Stomach (tissue), 9 donors: ENCODE results near the gene GCGR. TPM values are rescaled to one million over a fixed set of nuclear protein-coding genes. Genes with fewer than 3 reads are reported as not detected.

Experiments used
- DNase-seq, 2 donors: peaks; one replicate each; pipeline versions ENCODE4 v3.0.0 to v3.0.0-alpha.2; 2013 to 2019
- H3K27ac ChIP-seq, 5 donors: fragments of 200-600 bp in 4 of 5; sonication (generic) in 4 of 5; one replicate each; pipeline ENCODE4 v1.5.1; 2013 to 2019; ENCODE audit warnings: mild to moderate bottlenecking in 1 of 5, moderate library complexity in 1 of 5
- H3K27me3 ChIP-seq, 3 donors: fragments of 200-600 bp; sonication (generic); one replicate each; pipeline ENCODE4 v1.5.1; 2017 to 2019; ENCODE audit warnings: mixed run types in 1 of 3
- H3K36me3 ChIP-seq, 4 donors: fragments of 200-600 bp; sonication (generic); 1 replicate in 3 of 4; 2 replicates in 1 of 4; pipeline ENCODE4 v1.5.1; 2016 to 2019
- H3K4me1 ChIP-seq, 4 donors: fragments of 200-600 bp; sonication (generic); one replicate each; pipeline ENCODE4 v1.5.1; 2016 to 2019
- H3K4me3 ChIP-seq, 4 donors: fragments of 200-600 bp; sonication (generic) in 3 of 4; one replicate each; pipeline ENCODE4 v1.5.1; 2016 to 2019; ENCODE audit warnings: mild to moderate bottlenecking in 1 of 4
- H3K9me3 ChIP-seq, 4 donors: fragments of 200-600 bp; sonication (generic); one replicate each; pipeline ENCODE4 v1.5.1; 2016 to 2019
- EP300 ChIP-seq: sonication (generic); formaldehyde crosslinking; IDR thresholded peaks from one replicate; pipeline ENCODE4 v1.6.1; 2017; ENCODE audit warnings: antibody characterized with exemption
- POLR2A ChIP-seq, 4 donors: fragments of 450-650 bp; IDR thresholded peaks; one replicate each; pipeline ENCODE4 v1.6.1; 2016; ENCODE audit warnings: antibody characterized with exemption in 4 of 4, control low read depth in 2 of 4, mild to moderate bottlenecking in 1 of 4, moderate library complexity in 1 of 4
- POLR2AphosphoS5 ChIP-seq, 3 donors: sonication (generic); formaldehyde crosslinking; IDR thresholded peaks; one replicate each; pipeline ENCODE4 v1.6.1; 2016; ENCODE audit warnings: antibody characterized with exemption in 3 of 3
- WGBS, 5 donors: extraction: QIAGEN DNeasy Blood & Tissue Kit in 3 of 5; methylation state at CpG; one replicate each; pipeline versions ENCODE4 v1.1.5 to v1.1.7; 2013 to 2018; 5-methylcytosine and 5-hydroxymethylcytosine counted together
- intact Hi-C: fragments of 100-400 bp; cut with DNase I; formaldehyde crosslinking; loops from one replicate; pipeline ENCODE4 v1.15.1; 2023; ENCODE audit warnings: low total_unique reads
- polyA plus RNA-seq, 3 donors: library from polyadenylated mRNA; stranded (reverse); fragments of 200-250 nt; gene quantifications; one replicate each; pipeline ENCODE4 v1.2.3, GENCODE V29; 2013
- total RNA-seq, 5 donors: library from RNA; depleted of rRNA; stranded (reverse); fragments of >200 nt; gene quantifications; one replicate each; pipeline versions ENCODE4 v1.1.0 to v1.2.3, GENCODE V29; 2014 to 2016
- TF ChIP-seq, protein P1 (sequence below), 7 experiments: fragments of 450-650 bp in 4 of 7; fragments of 200-600 bp in 3 of 7; sonication (generic) in 3 of 7; IDR thresholded peaks; one replicate each; pipeline ENCODE4 v1.5.1; 2016 to 2019; ENCODE audit warnings: antibody characterized with exemption in 7 of 7, control low read depth in 2 of 7, mild to moderate bottlenecking in 1 of 7
- donor health status: healthy with polysubstance abuse.
- donor health status: Bipolar disorder and iron deficiency.
- donor health status: healthy.

Gene GCGR
- total and polyA plus RNA-seq, 8 donors: 0.38 to 0.55 TPM; not detected in 6

GRCh38 chr17:81829858-81830257, 25.9 kb downstream of the GCGR start:
- no peaks in the 10 kb centered on the region for H3K27me3 ChIP-seq
- H3K9me3 ChIP-seq: no peaks in the 10 kb centered on the region
- H3K27ac ChIP-seq: no peak overlapping the region
- H3K4me3 ChIP-seq: no peak overlapping the region
- H3K36me3 ChIP-seq: peaks cover 0 to 2% (median under 1%) of the 10 kb centered on the region in 4 donors
- intact Hi-C loops: no loop called here
- peaks cover 18 to 65% (median 41%) of the 10 kb centered on the region in 4 donors for H3K4me1 ChIP-seq
- TF ChIP-seq, protein P1, sequence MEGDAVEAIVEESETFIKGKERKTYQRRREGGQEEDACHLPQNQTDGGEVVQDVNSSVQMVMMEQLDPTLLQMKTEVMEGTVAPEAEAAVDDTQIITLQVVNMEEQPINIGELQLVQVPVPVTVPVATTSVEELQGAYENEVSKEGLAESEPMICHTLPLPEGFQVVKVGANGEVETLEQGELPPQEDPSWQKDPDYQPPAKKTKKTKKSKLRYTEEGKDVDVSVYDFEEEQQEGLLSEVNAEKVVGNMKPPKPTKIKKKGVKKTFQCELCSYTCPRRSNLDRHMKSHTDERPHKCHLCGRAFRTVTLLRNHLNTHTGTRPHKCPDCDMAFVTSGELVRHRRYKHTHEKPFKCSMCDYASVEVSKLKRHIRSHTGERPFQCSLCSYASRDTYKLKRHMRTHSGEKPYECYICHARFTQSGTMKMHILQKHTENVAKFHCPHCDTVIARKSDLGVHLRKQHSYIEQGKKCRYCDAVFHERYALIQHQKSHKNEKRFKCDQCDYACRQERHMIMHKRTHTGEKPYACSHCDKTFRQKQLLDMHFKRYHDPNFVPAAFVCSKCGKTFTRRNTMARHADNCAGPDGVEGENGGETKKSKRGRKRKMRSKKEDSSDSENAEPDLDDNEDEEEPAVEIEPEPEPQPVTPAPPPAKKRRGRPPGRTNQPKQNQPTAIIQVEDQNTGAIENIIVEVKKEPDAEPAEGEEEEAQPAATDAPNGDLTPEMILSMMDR (IDR thresholded peaks at IDR 0.05): no peak
- no peak for TF ChIP-seq POLR2AphosphoS5 (IDR thresholded peaks at IDR 0.05)
- TF ChIP-seq POLR2A (IDR thresholded peaks at IDR 0.05): no peak
- TF ChIP-seq EP300: no peak
- no peak for DNase-seq
- 80 to 94% (median 92%) methylated on average over 6 of the region's 6 CpGs for whole genome bisulfite sequencing, 5 donors

DNA sequence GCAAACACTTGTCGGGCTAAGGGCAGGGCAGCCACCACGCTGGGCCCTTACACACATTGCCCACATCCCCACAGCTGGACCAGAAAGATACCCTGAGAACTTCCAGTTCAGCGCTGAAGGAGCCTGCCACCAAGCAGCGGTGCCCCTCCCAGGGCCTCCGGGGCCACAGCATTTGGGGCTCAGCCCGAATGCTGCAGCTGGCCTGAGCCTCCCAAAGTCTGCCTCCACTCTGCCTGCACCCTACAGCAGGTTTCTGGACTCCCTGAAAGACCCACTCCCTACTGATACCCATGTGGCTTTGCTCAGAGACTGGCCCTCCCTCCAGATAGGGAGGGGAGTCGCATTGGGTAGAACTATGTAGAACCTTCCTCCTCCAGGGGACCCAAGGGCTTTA, 27.6 kb downstream of the GCGR start:
- TF ChIP-seq EP300: no peak
- TF ChIP-seq, protein P1 (IDR thresholded peaks at IDR 0.05): no peak
- TF ChIP-seq POLR2A (IDR thresholded peaks at IDR 0.05): no peak
- H3K4me3 ChIP-seq: peak overlapping the region in 3 of 4 donors; percentile 79 to 87 (median 80)
- intact Hi-C loops: no loop called here

DNA sequence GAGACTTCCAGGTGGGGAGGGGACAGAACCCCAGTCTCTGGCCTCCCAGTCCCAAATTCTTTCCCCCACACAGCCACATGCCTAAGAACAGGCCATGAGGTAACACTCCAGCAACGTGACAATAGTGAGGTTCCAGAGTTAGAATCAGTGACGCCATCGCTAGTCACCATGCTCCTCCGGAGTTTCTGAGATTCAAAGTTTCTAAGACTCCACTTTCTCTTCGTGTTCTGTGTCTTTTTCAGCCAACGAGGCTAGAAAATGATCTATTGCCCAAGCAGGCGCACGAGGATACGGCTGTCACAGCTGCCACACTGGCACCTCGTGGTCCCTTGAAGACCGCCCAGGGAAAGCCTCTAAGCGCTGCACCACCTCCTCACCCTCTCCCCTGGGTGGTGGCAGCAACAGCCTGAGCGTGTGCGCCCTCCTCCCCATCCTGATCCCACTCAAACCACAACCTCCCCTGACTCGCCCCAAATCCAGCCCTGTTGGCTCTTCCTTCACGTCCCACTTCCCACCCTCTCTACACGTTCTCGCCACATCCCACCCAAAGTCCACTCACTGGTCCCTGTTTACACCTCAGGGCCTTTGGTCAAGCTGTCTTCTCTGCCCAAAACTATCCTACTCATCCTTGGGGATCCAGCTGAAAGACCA, 28.1 kb downstream of the GCGR start:
- intact Hi-C loops: no loop called here
- peaks cover 18 to 58% (median 41%) of the 10 kb centered on the region in 4 donors for H3K4me1 ChIP-seq

More for the DNA sequence above, 27.6 kb downstream of the GCGR start:
- H3K27ac ChIP-seq: peak overlapping the region in 4 of 5 donors; percentile 90 to 97 (median 92)
- no peaks in the 10 kb centered on the region for H3K36me3 ChIP-seq
- H3K9me3 ChIP-seq: no peaks in the 10 kb centered on the region
- H3K27me3 ChIP-seq: no peaks in the 10 kb centered on the region
- DNase-seq: no peak
- peaks cover 18 to 58% (median 41%) of the 10 kb centered on the region in 4 donors for H3K4me1 ChIP-seq
- WGBS, 5 donors: 73 to 92% (median 83%) methylated on average over 6 to 7 of the region's 7 CpGs

DNA sequence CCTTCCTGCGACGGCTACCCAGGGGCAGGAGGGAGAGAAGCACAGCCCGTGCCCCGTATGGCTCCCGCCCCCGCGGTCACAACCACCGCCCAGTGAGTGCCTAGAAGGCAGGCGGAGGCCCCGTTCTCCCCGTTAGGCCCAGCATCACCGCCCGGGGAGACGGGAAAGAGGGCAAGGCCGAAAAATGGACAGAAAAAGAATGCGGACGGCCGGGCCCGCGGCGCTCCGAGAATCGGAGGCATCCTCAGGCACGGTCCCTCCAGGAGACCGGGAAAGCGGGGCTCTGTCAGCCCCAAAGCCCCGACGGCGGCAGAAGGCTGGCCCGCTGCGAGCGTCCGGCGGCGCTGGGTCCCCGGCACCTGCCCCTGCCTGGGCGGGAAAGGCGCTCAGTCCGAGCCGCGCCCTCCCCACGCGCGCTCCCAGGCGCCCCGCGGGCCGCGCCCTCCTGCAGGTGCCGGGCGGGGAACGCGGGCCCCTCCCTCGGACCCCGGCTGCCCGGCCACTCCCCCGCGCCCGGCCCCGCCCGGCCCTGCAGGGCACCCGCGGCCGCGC, 28.7 kb downstream of the GCGR start:
- Histone ChIP-seq H3K4me1 (peaks cover 18 to 58% (median 41%) of the 10 kb centered on the region in 4 donors), H3K36me3 (no peaks in the 10 kb centered on the region), H3K4me3 (peak overlapping the region; percentile 79 to 87 (median 81)), H3K27me3 (no peaks in the 10 kb centered on the region), H3K9me3 (no peaks in the 10 kb centered on the region), H3K27ac (peak overlapping the region; percentile 80 to 97 (median 92))
- 0 to 1% (median 1%) methylated on average over 25 to 65 of the region's 65 CpGs for WGBS, 5 donors
- intact Hi-C loops: no loop called here
- TF ChIP-seq POLR2A (IDR thresholded peaks at IDR 0.05) (no peak), EP300 (no peak), POLR2AphosphoS5 (IDR thresholded peaks at IDR 0.05) (no peak)
- TF ChIP-seq, protein P1 (IDR thresholded peaks at IDR 0.05): no peak
- DNase-seq: peak in 1 of 2 donors; percentile 70

More for the DNA sequence above, 28.1 kb downstream of the GCGR start:
- peak in 1 of 2 donors; percentile 61 for DNase-seq
- Histone ChIP-seq H3K4me3 (peak overlapping the region; percentile 79 to 87 (median 81)), H3K36me3 (no peaks in the 10 kb centered on the region), H3K9me3 (no peaks in the 10 kb centered on the region), H3K27me3 (no peaks in the 10 kb centered on the region), H3K27ac (peak overlapping the region; percentile 80 to 97 (median 92))
- TF ChIP-seq POLR2AphosphoS5 (IDR thresholded peaks at IDR 0.05): no peak
- no peak for TF ChIP-seq POLR2A (IDR thresholded peaks at IDR 0.05)
- TF ChIP-seq, protein P1 (IDR thresholded peaks at IDR 0.05): no peak
- no peak for TF ChIP-seq EP300
- WGBS, 5 donors: 21 to 31% (median 28%) methylated on average over 18 of the region's 18 CpGs
